Measurements from ENCODE around the gene MORN1. TPM values are rescaled to one million over a fixed set of nuclear protein-coding genes. Genes with fewer than 3 reads are reported as not detected.

The MORN1 gene
- total and polyA plus RNA-seq, 2 of the 4 experiments (the other 2 are of a cell fraction) = 3.0 to 4.2 TPM

DNA sequence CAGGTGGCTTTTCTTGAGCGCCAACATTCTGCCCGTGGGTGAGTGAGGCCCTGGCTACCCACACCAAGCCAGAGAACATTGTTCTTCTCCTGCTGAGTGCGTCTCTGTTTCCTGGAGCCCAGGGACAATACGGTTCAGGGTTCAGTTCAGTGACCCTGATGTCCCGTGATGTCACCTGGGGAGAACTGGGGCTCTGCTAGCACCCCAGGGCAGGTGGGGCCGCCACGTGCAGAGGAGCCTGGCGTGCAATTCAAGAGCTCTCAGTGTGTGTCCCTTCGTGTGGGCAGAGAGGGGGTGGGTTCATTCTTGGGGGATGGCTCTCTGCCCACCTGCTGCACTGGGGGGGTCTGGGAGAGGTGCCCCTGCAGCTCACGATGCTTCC lies 39.2 kb upstream of the MORN1 start:
- no peak for TF ChIP-seq SMC3 (IDR thresholded peaks at IDR 0.05; ENCODE audit: low read depth, low read length)
- no peak for TF ChIP-seq MAZ (IDR thresholded peaks at IDR 0.05; ENCODE audit: borderline replicate concordance, low read depth, low read length)
- TF ChIP-seq RAD21 (IDR thresholded peaks at IDR 0.05; ENCODE audit: low read length) = no peak
- no peak for TF ChIP-seq CHD1 (IDR thresholded peaks at IDR 0.05; ENCODE audit: low read depth, low read length)
- TF ChIP-seq, protein P1, sequence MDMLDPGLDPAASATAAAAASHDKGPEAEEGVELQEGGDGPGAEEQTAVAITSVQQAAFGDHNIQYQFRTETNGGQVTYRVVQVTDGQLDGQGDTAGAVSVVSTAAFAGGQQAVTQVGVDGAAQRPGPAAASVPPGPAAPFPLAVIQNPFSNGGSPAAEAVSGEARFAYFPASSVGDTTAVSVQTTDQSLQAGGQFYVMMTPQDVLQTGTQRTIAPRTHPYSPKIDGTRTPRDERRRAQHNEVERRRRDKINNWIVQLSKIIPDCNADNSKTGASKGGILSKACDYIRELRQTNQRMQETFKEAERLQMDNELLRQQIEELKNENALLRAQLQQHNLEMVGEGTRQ (IDR thresholded peaks at IDR 0.05; ENCODE audit: low read depth, low read length) = no peak
- no peak for TF ChIP-seq POLR2A (IDR thresholded peaks at IDR 0.05; ENCODE audit: low read depth, low read length)
- TF ChIP-seq, protein P2, sequence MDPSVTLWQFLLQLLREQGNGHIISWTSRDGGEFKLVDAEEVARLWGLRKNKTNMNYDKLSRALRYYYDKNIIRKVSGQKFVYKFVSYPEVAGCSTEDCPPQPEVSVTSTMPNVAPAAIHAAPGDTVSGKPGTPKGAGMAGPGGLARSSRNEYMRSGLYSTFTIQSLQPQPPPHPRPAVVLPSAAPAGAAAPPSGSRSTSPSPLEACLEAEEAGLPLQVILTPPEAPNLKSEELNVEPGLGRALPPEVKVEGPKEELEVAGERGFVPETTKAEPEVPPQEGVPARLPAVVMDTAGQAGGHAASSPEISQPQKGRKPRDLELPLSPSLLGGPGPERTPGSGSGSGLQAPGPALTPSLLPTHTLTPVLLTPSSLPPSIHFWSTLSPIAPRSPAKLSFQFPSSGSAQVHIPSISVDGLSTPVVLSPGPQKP (IDR thresholded peaks at IDR 0.05; ENCODE audit: borderline replicate concordance, low read depth, low read length) = no peak
- TF ChIP-seq CEBPB (IDR thresholded peaks at IDR 0.05; ENCODE audit: low read depth, low read length) = no peak
- no peak for TF ChIP-seq NFE2L2 (IDR thresholded peaks at IDR 0.05; ENCODE audit: low read depth, low read length)
- TF ChIP-seq RCOR1 (IDR thresholded peaks at IDR 0.05; ENCODE audit: insufficient replicate concordance, low read length) = no peak
- WGBS, 2 experiments (ENCODE audit: extremely low coverage in 2 of 2, insufficient read length in 1 of 2) = 63% methylated on average over 3 of the region's 10 CpGs; no CpG with 5 or more reads in 1 of the 2 experiments
- no peak overlapping the region for H2BK5ac ChIP-seq (ENCODE audit: low read depth, low read length, poor library complexity, severe bottlenecking)
- H2AK5ac ChIP-seq (ENCODE audit: low read depth, low read length) = no peak overlapping the region
- H3K9ac ChIP-seq (ENCODE audit: low read depth, low read length) = no peak overlapping the region
- dilution Hi-C loops (cut with HindIII; ENCODE audit: low sequenced_read_pairs, unreplicated experiment) = no loop called here
- no peaks in the 10 kb centered on the region for H3K4me1 ChIP-seq (ENCODE audit: control insufficient read depth, insufficient read depth, low read length)
- H3K9me1 ChIP-seq (ENCODE audit: insufficient read depth, low read length) = no peaks in the 10 kb centered on the region
- no peak overlapping the region for H3K4me3 ChIP-seq (ENCODE audit: insufficient read depth, low read depth, low read length)
- peaks cover 47% of the 10 kb centered on the region for H3K27me3 ChIP-seq (ENCODE audit: control insufficient read depth, insufficient read depth, low read length)
- no peak overlapping the region for H2BK120ac ChIP-seq (ENCODE audit: low read depth, low read length)
- ChIA-PET CTCF (no interaction called here), POLR2A (ENCODE audit: unreplicated experiment) (no interaction called here)
- H3K27ac ChIP-seq (ENCODE audit: insufficient read depth, low read length) = no peak overlapping the region
- ATAC-seq (ENCODE audit: low read depth) = no peak
- no peak overlapping the region for H3K4me2 ChIP-seq (ENCODE audit: low read depth, low read length)
- H2AK9ac ChIP-seq (replicated peaks; ENCODE audit: low read depth, low read length, poor library complexity) = no peak overlapping the region
- no peaks in the 10 kb centered on the region for H3K79me1 ChIP-seq (ENCODE audit: low read depth in 1 of 2, low read length in 2 of 2)
- H3K14ac ChIP-seq (replicated peaks; ENCODE audit: low read depth, low read length) = no peak overlapping the region
- H3K36me3 ChIP-seq (ENCODE audit: control insufficient read depth, insufficient read depth, low read length) = no peaks in the 10 kb centered on the region
- H4K20me1 ChIP-seq (ENCODE audit: insufficient read depth, low read length) = no peaks in the 10 kb centered on the region; the same call in 1 of the 2 replicates
- no peak overlapping the region for H3K18ac ChIP-seq (ENCODE audit: low read depth, low read length)
- in situ Hi-C loops (cut with MboI; ENCODE audit: low sequenced_read_pairs) = loop anchor here (25.0 kb wide), 1 partner anchor 632 kb away; the partner anchor contains the start of gene PRDM16
- no peak overlapping the region for H4K91ac ChIP-seq (ENCODE audit: insufficient read depth, low read depth, low read length)
- H2BK15ac ChIP-seq (ENCODE audit: low read depth, low read length) = no peak overlapping the region
- H2AFZ ChIP-seq (replicated peaks; ENCODE audit: low read length, poor library complexity) = no peak overlapping the region
- BruUV-seq (replicated peaks) = no TSS peak
- H3K56ac ChIP-seq (ENCODE audit: extremely low read depth, insufficient read depth, low read length) = no peak overlapping the region
- peaks cover 5% of the 10 kb centered on the region; the same call in 1 of the 2 replicates for H3K9me3 ChIP-seq (ENCODE audit: control insufficient read depth, insufficient read depth, low read length)
- H3K23ac ChIP-seq (ENCODE audit: low read depth, low read length) = no peak overlapping the region
- H3K4ac ChIP-seq (ENCODE audit: low read depth, low read length) = no peak overlapping the region
- intact Hi-C loops (cut with micrococcal nuclease) = loop anchor here (5.0 kb wide), 1 partner anchor 117 kb away; no protein-coding TSS in a partner anchor
- H4K5ac ChIP-seq (ENCODE audit: low read depth, low read length) = no peak overlapping the region
- no peak for DNase-seq
- H4K8ac ChIP-seq (ENCODE audit: low read depth in 2 of 2, low read length in 2 of 2) = no peak overlapping the region
- no peak overlapping the region for H2BK20ac ChIP-seq (ENCODE audit: low read depth, low read length)

All from IMR-90 (cell line).